Renal cortical epithelial cell (primary cell): Measurements from ENCODE around the gene B2M. TPM values are rescaled to one million over a fixed set of nuclear protein-coding genes. Genes with fewer than 3 reads are reported as not detected.

Source experiments
- total RNA-seq: library from RNA; depleted of rRNA; stranded (reverse); fragments of >200 nt; gene quantifications from 2 replicates; pipeline ENCODE4 v1.2.3, GENCODE V29; 2014

B2M gene
- total RNA-seq, 1 donor from 2014 or later, result 2,364 TPM

Other genes starting within 250 kb of the B2M start
- 42.4 and 129 TPM in 2 replicates for gene EIF3J, start 174.4 kb upstream of the B2M start, total RNA-seq
- gene SPG11, start 47.9 kb upstream of the B2M start, total RNA-seq, result 68.8 and 146 TPM in 2 replicates
- gene PATL2, start 194 bp upstream of the B2M start, total RNA-seq, result not detected in 2 replicates
- gene TRIM69, start 25.0 kb downstream of the B2M start, total RNA-seq, result 17.0 and 26.5 TPM in 2 replicates
- not detected in 2 replicates for gene TERB2, start 245.2 kb downstream of the B2M start, total RNA-seq